Measurements from ENCODE around the gene DEGS1.

The DEGS1 gene

GRCh38 chr1:224196813-224197600, 14.0 kb downstream of the DEGS1 start:
- no peak for DNase-seq (ENCODE audit: low spot score)
- no peak overlapping the region for H3K27ac ChIP-seq
- ChIA-PET POLR2A (ENCODE audit: low non-redundant PET) (no interaction called here), CTCF (interaction anchor here (0.6 kb wide), 1 partner anchor 16 kb away, joined by 3 read pairs; no protein-coding TSS in a partner anchor)
- no peak for TF ChIP-seq CTCF (conservative IDR thresholded peaks at IDR 0.05; ENCODE audit: low read depth)

- ChIA-PET CTCF (interaction anchor here (0.7 kb wide), 1 partner anchor 1648 kb away, joined by 6 read pairs; no protein-coding TSS in a partner anchor), POLR2A (ENCODE audit: low non-redundant PET) (interaction anchor here (0.7 kb wide), 1 partner anchor 11 kb away, joined by 7 read pairs; no protein-coding TSS in a partner anchor)
- DNase-seq (ENCODE audit: low spot score) = no peak
- H3K27ac ChIP-seq = peak overlapping the region; percentile 67
- no peak for TF ChIP-seq CTCF (conservative IDR thresholded peaks at IDR 0.05; ENCODE audit: low read depth)
Measured at GRCh38 chr1:224198572-224198971, 15.5 kb downstream of the DEGS1 start.

- no peak overlapping the region for H3K27ac ChIP-seq
- ChIA-PET CTCF (interaction anchor here (0.5 kb wide), 1 partner anchor 48 kb away, joined by 4 read pairs; no protein-coding TSS in a partner anchor), POLR2A (ENCODE audit: low non-redundant PET) (no interaction called here)
- DNase-seq (ENCODE audit: low spot score) = no peak
- no peak for TF ChIP-seq CTCF (conservative IDR thresholded peaks at IDR 0.05; ENCODE audit: low read depth)
Measured at GRCh38 chr1:224199679-224200078, 16.6 kb downstream of the DEGS1 start.

- H3K27ac ChIP-seq = no peak overlapping the region
- ChIA-PET POLR2A (ENCODE audit: low non-redundant PET) (no interaction called here), CTCF (no interaction called here)
- DNase-seq (ENCODE audit: low spot score) = no peak
- TF ChIP-seq CTCF (conservative IDR thresholded peaks at IDR 0.05; ENCODE audit: low read depth) = no peak
Measured at GRCh38 chr1:224201383-224201782, 18.3 kb downstream of the DEGS1 start.

- ChIA-PET CTCF (no interaction called here), POLR2A (ENCODE audit: low non-redundant PET) (no interaction called here)
- H3K27ac ChIP-seq = no peak overlapping the region
- no peak for DNase-seq (ENCODE audit: low spot score)
- TF ChIP-seq CTCF (conservative IDR thresholded peaks at IDR 0.05; ENCODE audit: low read depth) = no peak
Measured at GRCh38 chr1:224201853-224202252, 18.8 kb downstream of the DEGS1 start.

GRCh38 chr1:224203243-224204016, 20.4 kb downstream of the DEGS1 start:
- no peak for DNase-seq (ENCODE audit: low spot score)
- ChIA-PET CTCF (no interaction called here), POLR2A (ENCODE audit: low non-redundant PET) (no interaction called here)
- H3K27ac ChIP-seq = no peak overlapping the region
- no peak for TF ChIP-seq CTCF (conservative IDR thresholded peaks at IDR 0.05; ENCODE audit: low read depth)

Measured in RWPE1 (cell line).